GOT3 (cell line): ENCODE measurements around the gene MFSD6.
"Not testable (repeated sequence)": the region's sequence is repeated elsewhere in the genome, so short reads cannot be mapped to it uniquely, and the experiment has no call there.

ENCODE experiments used
- DNase-seq: peaks from one replicate; lab custom pipeline; 2025; ENCODE audit warnings: mixed read lengths; lab: John Stamatoyannopoulos, UW

The MFSD6 gene

DNA sequence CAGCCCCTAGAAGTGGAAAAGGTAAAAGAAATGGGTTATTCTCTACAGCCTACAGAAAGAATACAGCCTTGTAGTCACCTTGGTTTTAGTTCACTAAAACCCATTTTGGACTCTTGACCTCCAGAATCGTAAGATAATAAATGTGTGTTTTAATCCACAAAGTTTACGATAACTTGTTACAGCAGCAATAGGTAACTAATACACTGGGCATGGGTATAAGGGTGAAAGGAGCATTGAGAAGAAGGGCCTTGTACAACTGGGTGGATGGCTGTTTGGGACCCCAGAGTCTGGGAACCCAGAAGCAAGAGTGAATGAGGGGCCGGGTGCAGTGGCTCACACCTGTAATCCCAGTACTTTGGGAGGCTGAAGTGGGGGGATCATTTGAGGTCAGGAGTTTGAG is 2.2 kb upstream of the MFSD6 start:
- no peak for DNase-seq

DNA sequence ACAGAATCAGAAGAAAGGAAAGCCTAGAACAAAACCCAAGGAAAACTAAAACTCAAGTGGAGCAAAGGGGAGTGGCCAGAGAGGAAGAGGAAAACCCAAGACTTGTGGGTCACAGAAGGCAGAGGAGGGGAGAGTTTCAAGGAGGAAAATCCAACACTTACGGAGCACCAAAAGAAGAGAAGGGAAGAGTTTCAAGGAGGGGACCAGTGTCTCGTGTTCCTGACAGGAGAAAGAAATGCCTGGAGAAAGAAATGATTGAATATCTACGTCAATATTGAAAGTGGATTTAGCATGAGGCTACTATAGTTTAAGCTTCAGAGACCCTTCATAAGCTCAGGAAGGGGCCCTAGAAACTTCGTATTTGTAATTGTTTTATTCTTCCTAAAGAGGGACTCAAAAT is 1.4 kb upstream of the MFSD6 start:
- DNase-seq: no peak

DNA sequence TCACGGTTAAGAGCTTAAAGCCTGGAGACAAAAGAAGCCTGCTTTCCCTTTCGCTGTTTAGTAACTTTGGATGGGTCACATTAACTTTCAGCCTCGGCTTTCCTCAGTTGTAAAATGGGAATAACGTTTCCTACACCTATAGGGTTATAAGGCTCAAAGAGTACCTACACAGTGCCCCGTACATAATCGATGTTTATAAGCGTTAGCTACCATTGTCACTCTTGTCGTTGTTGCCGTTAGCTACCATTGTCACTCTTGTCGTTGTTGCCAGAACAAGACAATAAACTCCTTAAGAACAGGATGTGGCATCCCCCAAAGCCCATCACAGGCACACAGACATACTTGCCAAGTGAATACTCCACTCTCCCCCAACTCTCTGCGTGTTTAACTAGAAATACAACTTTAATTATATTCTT is 901 bp upstream of the MFSD6 start:
- no peak for DNase-seq

DNA sequence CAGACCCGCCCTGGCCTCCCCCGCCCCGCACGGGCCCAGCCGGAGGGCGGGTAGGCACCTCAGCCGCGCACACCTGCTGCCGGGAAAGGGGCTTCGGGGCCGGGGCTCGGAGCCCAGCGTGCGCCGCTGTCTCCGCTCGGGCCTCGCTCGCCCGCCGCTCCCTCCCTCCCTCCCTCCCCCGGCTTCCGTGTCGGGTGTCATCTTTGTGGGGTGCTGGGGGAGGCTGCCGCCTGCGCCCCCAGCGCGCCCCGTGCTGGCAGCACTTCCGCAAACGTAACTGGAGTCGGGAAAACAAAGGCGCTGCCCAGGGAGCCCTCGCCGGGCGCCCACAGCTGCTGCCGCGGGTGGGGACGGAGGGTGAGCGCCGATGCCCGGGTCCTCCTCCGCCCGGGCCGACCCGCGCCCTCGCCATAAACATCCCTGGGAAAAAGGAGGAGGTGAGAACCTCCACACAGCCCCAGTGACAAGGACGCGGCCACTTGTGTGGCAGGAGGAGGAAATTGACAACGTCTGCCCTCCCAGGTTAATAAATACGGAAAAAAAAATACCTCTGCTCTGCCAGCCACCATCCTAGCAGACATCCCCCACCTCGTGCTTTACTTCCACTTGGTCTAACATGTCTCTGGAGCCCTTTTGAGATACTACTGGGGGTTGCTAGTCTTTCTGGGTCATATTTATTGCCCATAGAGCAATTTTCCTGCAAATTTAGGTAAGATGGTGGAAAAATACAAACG is 550 bp downstream of the MFSD6 start:
- no peak for DNase-seq

DNA sequence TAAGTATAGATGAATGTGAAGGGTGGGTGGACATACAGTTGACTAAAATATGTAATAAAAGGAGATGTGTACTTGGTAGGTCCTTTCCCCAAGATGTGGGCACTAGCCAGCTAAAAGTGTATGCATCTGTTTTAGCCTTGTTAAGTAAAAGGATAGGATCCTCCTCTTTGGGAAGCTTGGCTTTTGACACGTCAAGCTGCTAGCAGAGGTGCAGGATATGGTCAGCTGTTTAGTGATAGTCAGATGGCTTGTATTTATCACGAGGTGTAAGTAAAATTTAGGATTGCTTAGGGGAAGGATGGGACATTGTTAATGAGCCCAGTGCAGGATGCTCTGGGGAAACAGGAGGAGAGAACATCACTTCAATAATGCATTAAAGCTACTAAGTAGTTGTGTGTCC is 1.5 kb downstream of the MFSD6 start:
- no peak for DNase-seq

DNA sequence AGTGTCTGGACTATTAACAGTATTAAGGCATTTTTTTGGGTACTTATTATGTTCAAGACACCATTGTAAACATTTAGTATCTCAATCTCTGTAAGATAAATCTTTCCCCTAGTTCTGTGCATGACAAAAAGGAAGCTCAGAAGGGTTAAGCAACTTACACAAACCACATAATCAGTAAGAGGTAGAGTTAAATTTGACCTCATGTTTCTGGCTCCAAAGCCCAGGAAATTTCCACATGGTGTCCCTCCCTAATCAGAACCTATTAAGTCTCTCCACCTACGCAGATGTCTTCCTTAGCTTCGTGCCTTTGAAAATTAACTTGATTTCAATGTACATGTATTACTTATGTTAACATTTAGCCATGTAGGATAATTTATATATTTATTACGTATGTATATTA is 2.0 kb downstream of the MFSD6 start:
- no peak for DNase-seq

DNA sequence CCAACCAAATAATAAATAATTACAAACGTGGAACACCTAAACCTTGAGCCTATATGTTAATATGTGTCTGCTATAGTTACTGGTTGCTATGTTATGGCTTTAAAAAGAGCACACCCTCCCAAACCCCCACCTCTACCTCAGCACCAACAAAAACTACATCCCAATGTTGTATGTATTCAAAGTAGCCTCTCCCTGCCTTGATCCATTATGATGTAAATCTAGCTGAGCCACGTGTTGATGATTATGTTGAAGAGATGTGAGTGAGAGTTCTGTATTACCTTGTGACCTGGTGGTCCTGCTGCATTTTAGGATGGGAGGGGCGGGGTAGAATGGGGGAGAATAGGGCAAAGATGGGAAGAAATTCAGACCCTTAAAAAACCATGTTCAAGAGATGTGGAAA is 4.8 kb downstream of the MFSD6 start:
- DNase-seq: no peak

DNA sequence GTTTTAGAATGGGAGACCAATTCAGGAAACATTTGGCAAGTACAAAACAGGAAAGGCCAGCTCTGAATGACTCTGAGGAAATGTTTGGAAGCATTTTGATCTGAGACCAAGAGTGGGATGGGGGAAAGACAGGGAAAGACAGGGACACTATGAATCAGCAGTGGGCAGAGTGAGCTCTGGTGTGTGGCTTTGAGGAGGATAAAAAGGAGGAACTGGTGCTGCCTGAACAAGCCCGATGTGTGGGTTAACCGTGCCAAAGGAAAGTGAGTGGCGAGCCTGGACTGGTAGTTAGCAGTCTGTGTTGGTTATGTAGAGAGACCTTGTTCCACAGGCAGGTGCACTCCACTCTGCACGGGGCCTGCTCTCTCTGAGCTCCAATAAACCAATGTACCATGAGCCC is 5.3 kb downstream of the MFSD6 start:
- no peak for DNase-seq

DNA sequence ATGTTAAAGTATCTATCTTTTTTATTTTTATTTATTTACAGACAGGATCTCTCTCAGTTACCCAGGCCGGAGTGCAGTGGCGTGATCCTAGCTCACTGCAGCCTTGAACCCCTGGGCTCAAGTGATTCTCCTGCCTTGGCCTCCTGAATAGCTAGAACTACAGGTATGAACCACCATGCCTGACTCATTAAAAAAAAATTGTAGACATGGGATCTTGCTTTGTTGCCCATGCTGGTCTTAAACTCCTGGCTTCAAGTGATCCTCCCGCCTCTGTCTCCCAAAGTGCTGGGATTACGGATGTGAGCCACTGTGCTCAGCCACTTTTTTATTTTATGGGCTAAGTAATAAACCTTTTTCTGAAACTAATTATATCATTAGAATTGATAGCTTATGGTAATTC is 7.1 kb downstream of the MFSD6 start:
- no peak for DNase-seq

DNA sequence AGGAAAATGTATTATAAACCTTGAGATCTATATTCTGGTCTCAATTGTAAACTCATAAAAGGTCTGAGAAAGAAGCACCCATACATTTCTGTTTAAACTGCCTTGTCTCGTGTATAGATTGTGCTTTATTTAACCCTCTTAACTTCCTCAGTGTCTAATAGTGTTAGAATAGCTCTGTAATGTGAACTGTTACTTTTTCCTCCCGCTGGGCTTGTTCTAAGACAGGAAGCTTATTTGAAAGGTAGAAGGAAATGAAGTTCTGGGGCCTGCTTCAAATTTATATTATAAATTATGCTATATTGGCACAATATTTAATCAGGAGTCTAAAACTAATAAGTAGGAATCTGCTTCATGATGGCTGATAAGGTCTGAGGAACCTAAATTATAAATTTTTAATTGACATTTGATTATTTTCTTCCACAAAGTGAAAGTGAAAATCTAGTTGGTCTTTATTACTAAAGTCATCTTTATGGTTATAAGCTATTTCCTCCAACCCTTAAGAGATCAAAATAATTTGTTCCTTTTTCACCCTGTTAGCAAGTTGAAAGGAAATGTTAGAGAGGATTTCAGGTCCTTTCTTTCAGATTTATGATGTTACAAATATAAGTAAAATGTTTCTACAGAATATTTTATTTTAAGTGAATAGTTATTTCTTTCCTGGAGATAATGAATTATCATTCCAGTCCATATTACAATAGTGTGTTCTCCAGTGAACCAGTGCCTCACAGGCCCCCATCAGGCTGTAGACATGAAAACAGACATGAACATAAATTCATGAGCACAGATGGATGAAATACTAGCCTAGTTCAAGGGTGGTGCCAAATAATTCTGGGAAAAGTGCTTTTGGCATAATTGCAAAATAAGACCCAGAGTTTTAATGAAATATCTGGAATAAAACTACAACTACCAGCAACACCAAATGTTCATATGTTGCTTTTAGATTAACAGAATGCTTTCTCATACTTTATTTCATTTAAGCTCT is 7.9 kb downstream of the MFSD6 start:
- no peak for DNase-seq

DNA sequence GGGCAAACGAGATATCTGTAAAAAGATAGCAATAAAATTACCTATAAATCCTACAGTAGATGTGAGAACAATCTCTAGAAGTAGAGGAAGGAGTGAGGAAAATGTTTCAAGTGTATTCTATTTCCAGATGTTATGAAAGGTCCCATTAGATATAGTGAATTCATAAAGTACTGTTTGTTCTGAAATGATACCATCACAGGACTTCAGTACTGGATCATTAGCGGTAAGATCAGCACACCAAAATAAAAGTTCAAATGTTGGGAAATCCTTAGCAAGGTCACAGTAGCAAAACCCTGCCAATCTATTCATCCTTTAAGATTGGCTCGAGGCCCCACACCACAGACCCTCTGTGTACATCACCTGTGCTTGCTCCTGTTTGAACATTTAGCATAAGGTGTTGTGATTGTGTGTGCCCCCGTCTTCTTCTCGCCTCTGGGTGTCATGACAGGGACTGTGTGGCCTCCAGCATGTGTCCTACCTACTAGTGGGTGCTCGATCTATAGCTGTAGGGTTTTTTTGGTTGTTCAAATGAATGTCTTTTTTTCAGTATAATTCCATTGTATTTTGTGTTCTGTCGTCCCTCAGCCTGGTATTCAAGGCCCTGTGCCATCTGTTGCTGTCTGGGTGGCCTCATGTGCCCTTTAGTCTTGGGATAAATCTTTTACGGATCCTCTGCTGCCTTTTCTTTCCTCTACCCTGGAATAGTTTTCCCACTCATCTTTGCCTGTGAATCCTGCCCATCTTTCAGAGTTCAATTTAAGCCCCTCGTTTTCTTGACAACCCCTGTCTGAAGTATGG is 9.1 kb downstream of the MFSD6 start:
- no peak for DNase-seq

DNA sequence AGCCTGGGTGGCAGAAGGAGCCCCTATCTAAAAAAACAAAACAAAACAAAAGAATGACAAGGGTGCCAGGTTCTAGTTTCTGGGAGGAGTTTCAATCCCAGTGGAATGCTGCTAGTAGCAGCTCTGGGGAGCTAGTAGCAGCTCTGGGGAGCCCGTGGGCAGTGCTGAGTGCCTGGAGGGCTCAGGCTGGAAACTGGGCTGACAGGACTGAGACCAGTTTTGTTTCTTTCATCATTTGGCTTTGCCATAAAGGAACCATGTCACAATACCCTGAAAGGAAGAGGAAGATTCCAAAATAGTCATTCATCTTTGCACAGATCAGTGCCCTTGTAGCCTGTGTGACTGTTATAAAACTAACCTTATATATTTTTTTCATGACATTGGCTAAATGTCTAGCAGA is 10.6 kb downstream of the MFSD6 start:
- no peak for DNase-seq

DNA sequence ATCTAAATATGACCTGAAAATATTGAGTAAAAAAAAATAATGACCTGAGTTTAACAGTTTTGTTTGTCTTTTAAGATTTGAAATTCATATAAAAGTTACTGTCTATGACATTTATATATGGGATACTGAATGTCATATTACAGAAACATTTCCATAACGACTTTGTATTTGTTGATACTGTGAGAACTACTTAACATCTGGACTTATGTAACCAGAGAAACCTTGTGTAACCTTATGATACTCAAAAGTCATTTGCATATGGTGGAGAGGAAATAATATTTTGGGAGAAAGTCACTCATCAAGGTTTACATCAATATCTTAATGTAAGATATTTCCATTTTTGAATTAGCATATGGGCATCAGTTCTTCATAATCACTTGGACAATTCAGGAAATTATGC is 12.6 kb downstream of the MFSD6 start:
- no peak for DNase-seq

DNA sequence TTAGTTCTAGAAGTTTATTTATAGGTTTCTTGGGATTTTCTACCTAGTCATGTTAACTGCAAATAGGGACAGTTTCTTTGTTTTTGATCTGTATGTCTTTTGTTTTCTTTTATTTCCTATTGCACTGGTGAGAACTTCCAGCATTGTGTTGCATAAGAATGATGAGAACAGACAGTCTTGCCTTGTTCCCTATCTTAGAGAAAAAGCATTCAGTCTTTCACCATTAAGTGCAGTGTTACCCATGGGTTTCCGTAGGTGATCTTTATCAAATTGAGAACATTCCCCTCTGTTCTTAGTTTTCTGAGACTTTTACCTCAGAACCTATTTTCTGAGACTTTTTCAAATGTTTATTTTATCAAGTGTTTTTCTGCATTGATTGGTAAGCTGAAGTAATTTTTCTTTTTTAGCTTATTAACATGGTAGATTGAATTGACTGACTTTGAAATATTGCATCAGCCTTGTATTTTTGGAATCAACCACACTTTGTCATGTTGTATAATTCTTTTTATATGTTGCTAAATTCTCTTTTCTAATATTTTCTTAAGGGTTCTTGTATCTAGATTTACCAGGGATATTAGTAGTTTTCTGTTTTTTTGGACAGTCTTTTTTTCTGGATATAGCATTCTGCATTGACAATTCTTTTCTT is 17.2 kb downstream of the MFSD6 start:
- no peak for DNase-seq

DNA sequence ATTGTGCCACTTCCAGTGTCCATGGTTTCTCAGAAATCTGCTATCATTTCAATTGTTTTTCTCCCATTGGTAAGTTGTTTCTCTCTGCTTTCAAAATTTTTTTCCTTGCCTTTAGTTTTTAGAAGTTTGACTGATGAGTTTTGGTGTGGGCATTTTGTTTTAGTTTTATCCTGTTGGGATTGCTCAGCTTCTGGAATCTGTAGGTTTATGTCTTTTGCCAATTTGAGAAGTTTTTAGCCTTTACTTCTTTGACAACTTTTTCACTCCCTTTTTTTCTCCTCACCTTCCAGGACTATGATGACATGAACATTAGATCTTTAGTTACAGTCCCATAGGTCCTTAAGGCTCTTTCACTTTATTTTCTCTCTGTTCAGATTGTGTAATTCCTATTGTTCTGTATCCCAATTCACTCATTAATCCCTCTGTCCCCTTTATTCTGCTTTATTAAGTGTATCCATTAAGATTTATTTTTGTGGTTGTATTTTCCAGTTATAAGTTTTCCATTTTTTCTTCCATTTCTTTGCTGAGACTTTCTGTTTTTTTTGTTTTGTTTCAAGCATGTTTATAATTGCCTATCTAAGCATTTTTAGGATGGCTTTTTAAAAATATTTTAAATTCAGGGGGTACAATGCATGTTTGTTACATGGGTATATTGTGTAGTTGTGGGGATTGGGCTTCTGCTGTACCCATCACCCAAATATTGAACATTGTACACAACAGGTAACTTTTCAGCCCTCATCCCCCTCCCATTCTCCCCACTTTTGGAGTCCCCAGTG is 17.9 kb downstream of the MFSD6 start:
- DNase-seq: no peak

DNA sequence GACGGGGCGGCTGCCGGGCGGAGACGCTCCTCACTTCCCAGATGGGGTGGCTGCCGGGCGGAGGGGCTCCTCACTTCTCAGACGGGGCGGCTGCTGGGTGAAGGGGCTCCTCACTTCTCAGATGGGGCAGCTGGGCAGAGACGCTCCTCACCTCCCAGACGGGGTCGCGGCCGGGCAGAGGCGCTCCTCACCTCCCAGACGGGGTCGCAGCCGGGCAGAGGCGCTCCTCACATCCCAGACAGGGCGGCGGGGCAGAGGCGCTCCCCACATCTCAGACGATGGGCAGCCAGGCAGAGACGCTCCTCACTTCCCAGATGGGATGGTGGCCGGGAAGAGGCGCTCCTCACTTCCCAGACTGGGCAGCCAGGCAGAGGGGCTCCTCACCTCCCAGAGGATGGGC is 22.7 kb downstream of the MFSD6 start:
- not testable (repeated sequence) for DNase-seq

DNA sequence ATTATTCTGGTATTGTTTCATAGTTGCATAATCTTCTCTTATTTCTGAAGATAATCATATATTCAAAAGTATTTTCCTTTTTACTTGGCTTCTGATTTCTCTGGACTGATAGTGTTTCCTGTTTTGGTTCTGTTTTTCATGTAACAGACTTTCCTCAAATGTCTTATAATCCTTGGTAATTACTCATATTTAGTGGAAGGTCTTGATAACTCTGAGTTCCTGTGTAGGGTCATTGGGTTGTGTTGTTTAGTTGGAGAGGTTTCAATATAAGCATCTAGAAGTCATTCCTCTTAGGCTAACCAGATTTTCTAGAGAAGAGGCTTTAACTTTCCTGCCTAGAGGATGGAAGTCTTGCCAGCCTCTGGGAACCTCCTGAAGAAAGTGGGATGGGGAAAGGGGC is 23.8 kb downstream of the MFSD6 start:
- DNase-seq: no peak

DNA sequence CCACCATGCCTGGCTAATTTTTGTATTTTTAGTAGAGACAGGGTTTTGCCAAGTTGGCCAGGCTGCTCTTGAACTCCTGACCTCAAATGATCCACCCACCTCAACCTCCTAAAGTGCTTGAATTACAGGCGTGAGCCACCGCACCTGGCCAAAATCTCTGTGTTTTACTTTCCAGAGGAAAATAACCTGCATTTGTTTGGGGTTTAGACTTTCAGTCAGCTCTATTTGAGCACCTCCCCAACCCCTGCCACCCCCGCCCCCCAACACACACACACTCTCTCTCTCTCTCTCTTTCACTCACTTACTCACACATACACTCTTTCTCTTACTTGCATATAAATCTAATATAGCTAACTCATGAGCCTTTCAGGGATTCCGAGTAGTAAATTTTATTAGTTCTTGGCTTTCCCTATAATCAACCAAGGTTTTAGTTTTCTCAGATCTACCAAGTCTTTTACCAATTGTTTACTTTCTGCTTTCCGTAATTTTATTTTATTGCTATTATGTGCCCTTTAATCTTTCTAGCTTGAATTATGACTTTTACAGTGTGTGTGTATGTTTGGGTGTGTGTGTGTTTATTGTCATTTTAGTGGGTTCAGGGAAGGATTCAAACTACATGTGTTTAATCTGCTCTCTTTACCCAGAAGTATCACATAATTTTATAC is 24.5 kb downstream of the MFSD6 start:
- DNase-seq: no peak

DNA sequence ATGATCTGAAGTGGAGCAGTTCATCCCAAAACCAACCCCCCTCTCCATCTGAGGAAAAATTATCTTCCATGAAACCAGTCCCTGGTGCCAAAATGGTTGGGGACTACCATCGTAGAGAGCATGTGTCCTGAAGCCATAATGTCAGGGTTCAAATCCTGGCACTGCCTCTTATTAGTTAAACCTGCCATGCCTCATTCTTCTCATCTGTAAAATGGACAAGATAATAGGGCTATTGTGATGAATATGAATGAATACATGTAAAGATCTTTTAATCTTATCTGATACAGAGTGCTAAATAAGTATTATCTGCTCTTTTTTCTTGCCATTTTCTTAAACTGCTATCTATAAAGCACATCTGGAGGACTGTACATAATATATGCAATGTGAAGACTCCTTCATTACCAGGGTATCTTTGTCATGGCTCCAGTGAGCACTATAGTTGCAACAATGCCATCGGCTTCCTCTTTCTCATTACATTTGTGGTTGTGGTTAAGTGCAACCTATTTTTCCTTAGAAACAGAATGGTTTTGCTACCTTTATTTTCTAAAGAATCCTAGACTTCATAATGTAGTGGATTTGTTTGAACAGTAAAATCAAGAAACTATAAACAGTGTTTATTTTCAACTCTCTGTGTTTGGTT is 27.0 kb downstream of the MFSD6 start:
- DNase-seq: no peak

DNA sequence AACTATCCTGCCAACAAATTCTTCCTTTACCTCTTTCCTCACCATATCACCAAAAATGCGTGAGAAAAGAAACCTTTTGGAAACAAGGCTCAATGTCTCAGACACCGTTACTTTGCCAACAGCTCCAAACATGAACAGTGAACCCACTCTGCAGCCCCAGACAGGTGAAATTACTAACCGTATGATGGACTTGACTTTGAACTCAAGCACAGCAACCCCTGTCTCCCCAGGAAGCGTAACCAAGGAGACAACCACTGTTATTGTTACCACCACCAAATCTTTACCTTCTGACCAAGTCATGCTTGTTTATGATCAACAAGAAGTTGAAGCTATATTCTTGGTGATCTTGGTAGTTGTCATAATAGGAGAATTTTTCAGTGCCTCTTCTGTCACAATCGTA is 28.4 kb downstream of the MFSD6 start:
- DNase-seq: no peak
